GM23338 (cell line): ENCODE data around the gene SPOCK2.

Experiments used
- EZH2 ChIP-seq: fragments of 200-600 bp; sonication (generic); IDR thresholded peaks from one replicate; pipeline ENCODE4 v1.8.0; 2017; ENCODE audit warnings: antibody characterized with exemption, mild to moderate bottlenecking, low read depth; ENCODE audit not compliant: unreplicated experiment
- EZH2phosphoT487 ChIP-seq: fragments of 200-600 bp; sonication (generic); IDR thresholded peaks from one replicate; pipeline ENCODE4 v1.8.1; 2018; ENCODE audit warnings: antibody characterized with exemption; ENCODE audit not compliant: unreplicated experiment
- POLR2AphosphoS5 ChIP-seq: IDR thresholded peaks from 2 replicates; pipeline ENCODE4 v1.6.1; 2016; ENCODE audit warnings: antibody characterized with exemption, low read depth
- TF ChIP-seq, protein P1 (sequence below), 2 experiments: fragments of 200-600 bp in 1 of 2; sonication (generic) in 1 of 2; conservative IDR thresholded peaks; 2 replicates each; pipeline versions ENCODE4 v1.5.1 to v1.6.1; 2016 to 2017; ENCODE audit warnings: antibody characterized with exemption in 2 of 2, low read depth in 2 of 2, mild to moderate bottlenecking in 2 of 2, moderate library complexity in 1 of 2
- TF ChIP-seq, protein P2 (sequence below): IDR thresholded peaks from one replicate; pipeline ENCODE4 v1.6.1; 2018; ENCODE audit warnings: antibody characterized with exemption; ENCODE audit not compliant: unreplicated experiment

DNA sequence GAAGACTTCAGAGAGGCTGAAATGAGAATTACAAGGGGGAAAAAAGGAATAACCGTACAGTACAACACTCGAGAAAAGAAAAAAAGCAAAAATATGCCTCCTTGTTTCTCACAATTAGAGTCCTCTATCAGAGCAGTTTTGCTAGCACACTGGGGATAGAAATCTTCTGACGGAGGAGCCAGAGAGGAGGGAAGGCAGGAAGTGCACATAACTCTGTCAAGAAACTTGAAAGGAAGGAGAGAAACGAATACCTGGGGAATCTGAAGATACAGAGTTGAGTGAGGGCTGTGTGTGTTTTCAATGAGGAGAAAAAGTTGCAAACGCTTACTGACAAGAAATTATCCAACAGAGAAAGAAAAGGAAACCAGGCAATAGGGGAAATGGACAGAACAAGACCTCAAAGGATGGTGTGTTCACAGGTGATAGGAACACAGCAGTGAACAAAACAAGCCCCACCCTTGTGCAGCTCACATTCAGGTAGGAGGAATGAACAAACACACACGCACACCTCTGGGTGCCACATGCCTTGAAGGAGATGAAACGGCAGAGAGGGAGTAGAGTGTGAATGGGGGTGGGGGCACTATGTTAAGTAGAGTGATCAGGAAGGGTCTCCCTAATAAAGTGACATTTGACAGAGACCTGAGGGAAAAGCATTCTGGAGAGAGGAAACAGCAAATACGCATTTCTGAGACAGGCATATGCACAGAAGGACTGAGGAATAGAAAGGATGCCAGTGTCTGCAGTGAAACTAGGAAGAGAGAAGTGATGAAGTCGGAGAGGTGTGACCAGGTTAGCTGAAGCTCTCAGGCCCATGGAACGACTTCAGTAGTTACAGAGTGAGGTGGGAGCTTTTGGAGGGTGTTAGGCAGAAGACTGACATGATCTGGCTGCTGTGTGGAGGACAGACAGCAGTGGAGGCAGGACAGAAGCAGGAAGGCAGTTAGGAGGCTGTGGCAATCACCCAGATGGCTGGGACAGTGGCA lies 46.7 kb upstream of the SPOCK2 start:
- TF ChIP-seq, protein P1, sequence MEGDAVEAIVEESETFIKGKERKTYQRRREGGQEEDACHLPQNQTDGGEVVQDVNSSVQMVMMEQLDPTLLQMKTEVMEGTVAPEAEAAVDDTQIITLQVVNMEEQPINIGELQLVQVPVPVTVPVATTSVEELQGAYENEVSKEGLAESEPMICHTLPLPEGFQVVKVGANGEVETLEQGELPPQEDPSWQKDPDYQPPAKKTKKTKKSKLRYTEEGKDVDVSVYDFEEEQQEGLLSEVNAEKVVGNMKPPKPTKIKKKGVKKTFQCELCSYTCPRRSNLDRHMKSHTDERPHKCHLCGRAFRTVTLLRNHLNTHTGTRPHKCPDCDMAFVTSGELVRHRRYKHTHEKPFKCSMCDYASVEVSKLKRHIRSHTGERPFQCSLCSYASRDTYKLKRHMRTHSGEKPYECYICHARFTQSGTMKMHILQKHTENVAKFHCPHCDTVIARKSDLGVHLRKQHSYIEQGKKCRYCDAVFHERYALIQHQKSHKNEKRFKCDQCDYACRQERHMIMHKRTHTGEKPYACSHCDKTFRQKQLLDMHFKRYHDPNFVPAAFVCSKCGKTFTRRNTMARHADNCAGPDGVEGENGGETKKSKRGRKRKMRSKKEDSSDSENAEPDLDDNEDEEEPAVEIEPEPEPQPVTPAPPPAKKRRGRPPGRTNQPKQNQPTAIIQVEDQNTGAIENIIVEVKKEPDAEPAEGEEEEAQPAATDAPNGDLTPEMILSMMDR (conservative IDR thresholded peaks at IDR 0.05; ENCODE audit: low read depth in 2 of 2) = no peak
- TF ChIP-seq, protein P2, sequence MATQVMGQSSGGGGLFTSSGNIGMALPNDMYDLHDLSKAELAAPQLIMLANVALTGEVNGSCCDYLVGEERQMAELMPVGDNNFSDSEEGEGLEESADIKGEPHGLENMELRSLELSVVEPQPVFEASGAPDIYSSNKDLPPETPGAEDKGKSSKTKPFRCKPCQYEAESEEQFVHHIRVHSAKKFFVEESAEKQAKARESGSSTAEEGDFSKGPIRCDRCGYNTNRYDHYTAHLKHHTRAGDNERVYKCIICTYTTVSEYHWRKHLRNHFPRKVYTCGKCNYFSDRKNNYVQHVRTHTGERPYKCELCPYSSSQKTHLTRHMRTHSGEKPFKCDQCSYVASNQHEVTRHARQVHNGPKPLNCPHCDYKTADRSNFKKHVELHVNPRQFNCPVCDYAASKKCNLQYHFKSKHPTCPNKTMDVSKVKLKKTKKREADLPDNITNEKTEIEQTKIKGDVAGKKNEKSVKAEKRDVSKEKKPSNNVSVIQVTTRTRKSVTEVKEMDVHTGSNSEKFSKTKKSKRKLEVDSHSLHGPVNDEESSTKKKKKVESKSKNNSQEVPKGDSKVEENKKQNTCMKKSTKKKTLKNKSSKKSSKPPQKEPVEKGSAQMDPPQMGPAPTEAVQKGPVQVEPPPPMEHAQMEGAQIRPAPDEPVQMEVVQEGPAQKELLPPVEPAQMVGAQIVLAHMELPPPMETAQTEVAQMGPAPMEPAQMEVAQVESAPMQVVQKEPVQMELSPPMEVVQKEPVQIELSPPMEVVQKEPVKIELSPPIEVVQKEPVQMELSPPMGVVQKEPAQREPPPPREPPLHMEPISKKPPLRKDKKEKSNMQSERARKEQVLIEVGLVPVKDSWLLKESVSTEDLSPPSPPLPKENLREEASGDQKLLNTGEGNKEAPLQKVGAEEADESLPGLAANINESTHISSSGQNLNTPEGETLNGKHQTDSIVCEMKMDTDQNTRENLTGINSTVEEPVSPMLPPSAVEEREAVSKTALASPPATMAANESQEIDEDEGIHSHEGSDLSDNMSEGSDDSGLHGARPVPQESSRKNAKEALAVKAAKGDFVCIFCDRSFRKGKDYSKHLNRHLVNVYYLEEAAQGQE = no peak
- TF ChIP-seq POLR2AphosphoS5 (no peak), EZH2phosphoT487 (no peak), EZH2 (no peak)
